ENCODE results near the gene PAX8.

The PAX8 gene

GRCh38 chr2:113175736-113176695, 102.7 kb downstream of the PAX8 start:
- Histone ChIP-seq H3K4me1 (ENCODE audit: control insufficient read depth, insufficient read depth, low read length) (peaks cover 30% of the 10 kb centered on the region), H3K27me3 (ENCODE audit: control insufficient read depth, insufficient read depth, low read length, poor library complexity, severe bottlenecking) (no peaks in the 10 kb centered on the region), H3K27ac (ENCODE audit: insufficient read depth, low read depth, low read length, poor library complexity, severe bottlenecking) (no peak overlapping the region), H3K4me3 (ENCODE audit: insufficient read depth, low read depth, low read length) (no peak overlapping the region), H3K9me3 (ENCODE audit: control insufficient read depth, low read length) (no peaks in the 10 kb centered on the region), H3K36me3 (ENCODE audit: control insufficient read depth, insufficient read depth, low read length) (no peaks in the 10 kb centered on the region)
- WGBS, 2 experiments = 80 to 83% methylated on average over 11 of the region's 11 CpGs

- peaks cover 27% of the 10 kb centered on the region for H3K4me1 ChIP-seq (ENCODE audit: control insufficient read depth, insufficient read depth, low read length)
- no peak overlapping the region for H3K27ac ChIP-seq (ENCODE audit: insufficient read depth, low read depth, low read length, poor library complexity, severe bottlenecking)
- no peaks in the 10 kb centered on the region for H3K36me3 ChIP-seq (ENCODE audit: control insufficient read depth, insufficient read depth, low read length)
- no peaks in the 10 kb centered on the region for H3K9me3 ChIP-seq (ENCODE audit: control insufficient read depth, low read length)
- H3K27me3 ChIP-seq (ENCODE audit: control insufficient read depth, insufficient read depth, low read length, poor library complexity, severe bottlenecking) = no peaks in the 10 kb centered on the region
- WGBS, 2 experiments = 74 to 82% methylated on average over 7 to 8 of the region's 8 CpGs
- no peak overlapping the region for H3K4me3 ChIP-seq (ENCODE audit: insufficient read depth, low read depth, low read length)
These were observed 103.6 kb downstream of the PAX8 start for GRCh38 chr2:113175042-113175628.

- WGBS, 2 experiments = 73 to 81% methylated on average over 3 of the region's 3 CpGs
- H3K27ac ChIP-seq (ENCODE audit: insufficient read depth, low read depth, low read length, poor library complexity, severe bottlenecking) = no peak overlapping the region
- H3K4me3 ChIP-seq (ENCODE audit: insufficient read depth, low read depth, low read length) = no peak overlapping the region
- H3K27me3 ChIP-seq (ENCODE audit: control insufficient read depth, insufficient read depth, low read length, poor library complexity, severe bottlenecking) = no peaks in the 10 kb centered on the region
- H3K9me3 ChIP-seq (ENCODE audit: control insufficient read depth, low read length) = no peaks in the 10 kb centered on the region
- H3K4me1 ChIP-seq (ENCODE audit: control insufficient read depth, insufficient read depth, low read length) = peaks cover 26% of the 10 kb centered on the region
- H3K36me3 ChIP-seq (ENCODE audit: control insufficient read depth, insufficient read depth, low read length) = no peaks in the 10 kb centered on the region
These were observed 104.4 kb downstream of the PAX8 start for GRCh38 chr2:113174376-113174750.

- Histone ChIP-seq H3K4me1 (ENCODE audit: control insufficient read depth, insufficient read depth, low read length) (peaks cover 26% of the 10 kb centered on the region), H3K9me3 (ENCODE audit: control insufficient read depth, low read length) (no peaks in the 10 kb centered on the region), H3K36me3 (ENCODE audit: control insufficient read depth, insufficient read depth, low read length) (no peaks in the 10 kb centered on the region), H3K27me3 (ENCODE audit: control insufficient read depth, insufficient read depth, low read length, poor library complexity, severe bottlenecking) (no peaks in the 10 kb centered on the region), H3K4me3 (ENCODE audit: insufficient read depth, low read depth, low read length) (no peak within 1 kb of the TSS), H3K27ac (ENCODE audit: insufficient read depth, low read depth, low read length, poor library complexity, severe bottlenecking) (no peak within 1 kb of the TSS)
- 79 to 81% methylated on average over 14 of the region's 14 CpGs for WGBS, 2 experiments
These were observed 105.0 kb downstream of the PAX8 start, which contains the start of gene PSD4 for GRCh38 chr2:113173542-113174375. PSD4 (plus strand) TSS chr2:113173971; CDS start chr2:113182457, 8,486 bp downstream.

- H3K9me3 ChIP-seq (ENCODE audit: control insufficient read depth, low read length) = no peaks in the 10 kb centered on the region
- WGBS, 2 experiments = 94 to 96% methylated on average over 16 of the region's 16 CpGs
- H3K27me3 ChIP-seq (ENCODE audit: control insufficient read depth, insufficient read depth, low read length, poor library complexity, severe bottlenecking) = no peaks in the 10 kb centered on the region
- H3K27ac ChIP-seq (ENCODE audit: insufficient read depth, low read depth, low read length, poor library complexity, severe bottlenecking) = no peak overlapping the region
- H3K4me3 ChIP-seq (ENCODE audit: insufficient read depth, low read depth, low read length) = no peak overlapping the region
- H3K36me3 ChIP-seq (ENCODE audit: control insufficient read depth, insufficient read depth, low read length) = no peaks in the 10 kb centered on the region
- H3K4me1 ChIP-seq (ENCODE audit: control insufficient read depth, insufficient read depth, low read length) = peaks cover 26% of the 10 kb centered on the region
These were observed 105.8 kb downstream of the PAX8 start for GRCh38 chr2:113172721-113173541.

DNA sequence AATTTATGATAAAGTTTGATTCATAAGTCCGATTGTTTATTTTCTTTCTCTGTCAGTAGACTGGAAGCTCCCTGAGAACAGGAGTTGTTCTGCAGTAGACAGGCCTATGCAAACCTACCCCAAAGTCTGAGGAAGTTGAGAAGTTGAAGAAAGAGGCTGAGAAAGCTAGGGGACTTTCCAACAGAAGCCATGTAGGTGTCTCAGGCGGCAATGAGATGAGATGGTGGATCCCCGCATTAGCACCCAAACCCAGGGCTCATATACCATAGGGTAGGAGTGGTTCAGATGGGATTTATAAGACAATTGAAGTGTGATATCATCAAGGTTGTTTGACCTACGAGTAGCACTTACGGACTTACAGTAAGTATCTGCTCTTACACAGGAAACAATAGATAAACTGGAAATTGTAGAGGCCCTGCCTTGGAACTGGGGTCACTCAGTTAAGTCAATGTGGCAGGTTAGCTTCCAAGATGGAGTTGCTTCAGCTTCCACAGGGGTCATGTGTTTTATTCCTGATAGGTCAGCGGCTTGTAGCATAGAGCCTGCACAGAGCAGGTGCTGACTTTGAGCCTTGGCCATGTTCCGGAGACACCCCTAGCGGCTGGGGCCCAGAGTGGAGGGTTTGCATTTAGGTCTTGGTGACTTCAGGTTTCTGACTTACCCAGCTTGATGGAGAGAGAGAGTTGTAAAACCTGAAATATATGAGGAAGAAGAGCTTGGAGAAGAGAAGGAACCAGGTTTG, 107.2 kb downstream of the PAX8 start:
- WGBS, 2 experiments = 96 to 97% methylated on average over 8 of the region's 8 CpGs
- H3K27ac ChIP-seq (ENCODE audit: insufficient read depth, low read depth, low read length, poor library complexity, severe bottlenecking) = no peak overlapping the region
- no peak overlapping the region for H3K4me3 ChIP-seq (ENCODE audit: insufficient read depth, low read depth, low read length)

DNA sequence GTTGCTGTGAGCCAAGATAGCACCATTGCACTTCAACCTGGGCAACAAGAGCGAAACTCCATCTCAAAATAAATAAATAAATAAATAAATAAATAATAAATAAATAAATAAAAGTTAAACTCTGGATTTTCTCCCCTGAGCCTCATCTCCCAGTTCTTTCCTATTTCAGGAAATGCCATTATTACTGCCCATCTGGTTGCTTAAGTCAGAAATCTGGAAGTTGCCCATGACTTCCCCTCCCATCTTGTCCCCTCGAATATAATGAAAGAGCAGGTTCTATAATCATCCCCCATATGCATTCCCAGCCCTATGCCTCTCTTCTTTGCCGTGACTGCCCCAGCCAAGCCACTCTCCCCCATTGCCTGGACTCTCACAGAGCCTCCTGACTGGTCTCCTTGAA, 109.1 kb downstream of the PAX8 start:
- H3K27me3 ChIP-seq (ENCODE audit: control insufficient read depth, insufficient read depth, low read length, poor library complexity, severe bottlenecking) = no peaks in the 10 kb centered on the region
- WGBS, 2 experiments = 93% methylated on average over 2 of the region's 3 CpGs
- H3K36me3 ChIP-seq (ENCODE audit: control insufficient read depth, insufficient read depth, low read length) = no peaks in the 10 kb centered on the region
- H3K4me1 ChIP-seq (ENCODE audit: control insufficient read depth, insufficient read depth, low read length) = peaks cover 20% of the 10 kb centered on the region
- no peak overlapping the region for H3K27ac ChIP-seq (ENCODE audit: insufficient read depth, low read depth, low read length, poor library complexity, severe bottlenecking)
- H3K4me3 ChIP-seq (ENCODE audit: insufficient read depth, low read depth, low read length) = no peak overlapping the region
- no peaks in the 10 kb centered on the region for H3K9me3 ChIP-seq (ENCODE audit: control insufficient read depth, low read length)

More for the DNA sequence above, 107.2 kb downstream of the PAX8 start:
- Histone ChIP-seq H3K9me3 (ENCODE audit: control insufficient read depth, low read length) (no peaks in the 10 kb centered on the region), H3K36me3 (ENCODE audit: control insufficient read depth, insufficient read depth, low read length) (no peaks in the 10 kb centered on the region), H3K4me1 (ENCODE audit: control insufficient read depth, insufficient read depth, low read length) (peaks cover 24% of the 10 kb centered on the region), H3K27me3 (ENCODE audit: control insufficient read depth, insufficient read depth, low read length, poor library complexity, severe bottlenecking) (no peaks in the 10 kb centered on the region)

DNA sequence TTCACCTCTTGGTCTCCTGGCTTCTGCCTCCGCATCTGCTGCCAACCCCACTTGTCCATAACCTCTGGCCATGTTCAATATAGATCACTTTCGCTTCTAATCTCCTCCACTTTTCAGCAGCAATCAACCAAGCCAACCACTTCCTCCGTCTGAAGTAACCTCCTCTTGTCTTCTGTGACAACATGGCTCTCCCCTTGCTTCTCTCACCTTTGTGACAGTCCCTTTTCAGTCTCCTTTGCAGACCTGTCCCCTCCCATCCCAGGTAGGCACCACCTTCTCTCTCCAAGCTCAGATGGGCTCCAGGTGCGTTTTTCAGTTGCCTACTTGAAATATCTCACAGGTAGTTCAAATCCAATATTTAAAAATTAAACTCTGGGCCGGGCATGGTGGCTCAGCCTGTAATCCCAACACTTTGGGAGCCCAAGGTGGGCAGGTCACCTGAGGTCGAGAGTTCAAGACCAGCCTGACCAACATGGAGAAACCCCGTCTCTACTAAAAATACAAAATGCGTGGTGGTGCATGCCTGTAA, 109.7 kb downstream of the PAX8 start:
- H3K27ac ChIP-seq (ENCODE audit: insufficient read depth, low read depth, low read length, poor library complexity, severe bottlenecking) = no peak overlapping the region
- H3K4me1 ChIP-seq (ENCODE audit: control insufficient read depth, insufficient read depth, low read length) = peaks cover 20% of the 10 kb centered on the region
- H3K36me3 ChIP-seq (ENCODE audit: control insufficient read depth, insufficient read depth, low read length) = no peaks in the 10 kb centered on the region
- H3K27me3 ChIP-seq (ENCODE audit: control insufficient read depth, insufficient read depth, low read length, poor library complexity, severe bottlenecking) = no peaks in the 10 kb centered on the region
- no peak overlapping the region for H3K4me3 ChIP-seq (ENCODE audit: insufficient read depth, low read depth, low read length)
- H3K9me3 ChIP-seq (ENCODE audit: control insufficient read depth, low read length) = no peaks in the 10 kb centered on the region
- 94 to 95% methylated on average over 8 of the region's 8 CpGs for WGBS, 2 experiments

DNA sequence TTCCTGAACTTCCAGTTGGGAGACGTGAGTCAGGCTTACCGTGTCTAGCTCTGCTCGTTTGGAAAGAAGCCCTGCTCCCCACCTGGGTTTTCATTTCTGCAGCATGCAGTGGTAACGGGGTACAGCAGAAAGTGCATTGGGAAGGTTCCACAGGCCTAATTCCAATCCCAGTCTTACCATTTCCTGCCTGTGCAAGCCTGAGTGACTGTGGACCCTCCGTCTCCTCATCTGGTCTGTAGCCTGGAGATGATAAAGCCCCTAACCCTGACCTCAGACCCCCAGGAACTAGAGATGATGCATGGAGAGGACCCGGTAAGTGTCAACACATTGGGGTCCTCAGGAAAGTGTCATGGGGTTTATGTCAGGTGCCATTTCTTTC, 110.8 kb downstream of the PAX8 start:
- H3K9me3 ChIP-seq (ENCODE audit: control insufficient read depth, low read length) = no peaks in the 10 kb centered on the region
- no peaks in the 10 kb centered on the region for H3K36me3 ChIP-seq (ENCODE audit: control insufficient read depth, insufficient read depth, low read length)
- no peak overlapping the region for H3K27ac ChIP-seq (ENCODE audit: insufficient read depth, low read depth, low read length, poor library complexity, severe bottlenecking)
- 93 to 95% methylated on average over 6 of the region's 6 CpGs for WGBS, 2 experiments
- H3K4me1 ChIP-seq (ENCODE audit: control insufficient read depth, insufficient read depth, low read length) = peaks cover 14% of the 10 kb centered on the region
- no peaks in the 10 kb centered on the region for H3K27me3 ChIP-seq (ENCODE audit: control insufficient read depth, insufficient read depth, low read length, poor library complexity, severe bottlenecking)
- no peak overlapping the region for H3K4me3 ChIP-seq (ENCODE audit: insufficient read depth, low read depth, low read length)
